ENCODE measurements around the gene NUDC. TPM values are rescaled to one million over a fixed set of nuclear protein-coding genes. Genes with fewer than 3 reads are reported as not detected.

The NUDC gene
- total and polyA plus RNA-seq, 2 of the 13 experiments (the other 11 are each of a cell fraction or from before 2014, with no cell fraction given) = 34.7 to 104 TPM

DNA sequence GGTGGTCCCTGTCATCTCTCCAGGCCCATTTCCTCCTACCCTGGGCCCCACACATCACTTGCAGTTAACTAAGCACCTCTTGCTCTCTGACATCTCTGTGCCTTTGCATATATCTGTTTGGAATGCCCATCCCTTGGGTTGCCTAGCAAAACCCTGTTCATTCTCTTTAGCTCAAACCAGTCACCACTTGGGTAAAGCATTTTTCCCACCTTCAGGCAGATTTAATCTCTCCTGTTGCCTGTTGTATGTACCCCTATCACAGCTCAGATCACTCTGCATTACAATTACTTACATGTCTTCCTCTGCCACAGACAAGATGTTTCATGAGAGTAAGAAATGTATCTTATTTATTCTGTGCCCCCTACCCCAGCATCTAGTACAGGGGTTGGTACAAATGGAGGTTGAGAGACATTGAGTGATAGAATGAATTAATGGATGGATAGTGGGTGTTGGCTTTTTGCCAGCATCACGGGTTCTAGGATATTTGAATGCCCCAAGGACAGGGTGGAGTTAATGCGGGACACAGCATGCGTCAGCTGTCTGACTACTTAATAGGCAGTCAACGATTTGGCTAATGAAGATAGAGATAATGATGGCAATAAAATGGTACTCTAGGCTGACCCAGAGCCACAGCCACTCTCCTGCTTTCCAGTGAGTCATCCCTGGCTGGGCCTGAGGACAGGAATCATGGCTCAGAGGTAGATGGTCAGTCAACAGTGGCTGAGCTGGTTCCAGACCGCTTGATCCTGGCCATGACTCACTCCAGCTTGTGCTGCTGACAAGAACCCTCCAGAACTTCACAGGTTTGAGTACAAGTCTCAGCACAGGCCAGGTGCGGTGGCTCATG lies 14.2 kb upstream of the NUDC start (continued):
- TF ChIP-seq, protein P1, sequence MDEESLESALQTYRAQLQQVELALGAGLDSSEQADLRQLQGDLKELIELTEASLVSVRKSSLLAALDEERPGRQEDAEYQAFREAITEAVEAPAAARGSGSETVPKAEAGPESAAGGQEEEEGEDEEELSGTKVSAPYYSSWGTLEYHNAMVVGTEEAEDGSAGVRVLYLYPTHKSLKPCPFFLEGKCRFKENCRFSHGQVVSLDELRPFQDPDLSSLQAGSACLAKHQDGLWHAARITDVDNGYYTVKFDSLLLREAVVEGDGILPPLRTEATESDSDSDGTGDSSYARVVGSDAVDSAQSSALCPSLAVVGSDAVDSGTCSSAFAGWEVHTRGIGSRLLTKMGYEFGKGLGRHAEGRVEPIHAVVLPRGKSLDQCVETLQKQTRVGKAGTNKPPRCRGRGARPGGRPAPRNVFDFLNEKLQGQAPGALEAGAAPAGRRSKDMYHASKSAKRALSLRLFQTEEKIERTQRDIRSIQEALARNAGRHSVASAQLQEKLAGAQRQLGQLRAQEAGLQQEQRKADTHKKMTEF (CRISPR knock-in tag; IDR thresholded peaks at IDR 0.05) = 0 out of 2 replicates have a peak, but pooled peaks have one; percentile 28
- no peak for TF ChIP-seq XRCC5 (optimal IDR thresholded peaks at IDR 0.05; ENCODE audit: low read length)
- no peak for TF ChIP-seq PHF8 (CRISPR knock-in tag; IDR thresholded peaks at IDR 0.05)
- TF ChIP-seq, protein P2, sequence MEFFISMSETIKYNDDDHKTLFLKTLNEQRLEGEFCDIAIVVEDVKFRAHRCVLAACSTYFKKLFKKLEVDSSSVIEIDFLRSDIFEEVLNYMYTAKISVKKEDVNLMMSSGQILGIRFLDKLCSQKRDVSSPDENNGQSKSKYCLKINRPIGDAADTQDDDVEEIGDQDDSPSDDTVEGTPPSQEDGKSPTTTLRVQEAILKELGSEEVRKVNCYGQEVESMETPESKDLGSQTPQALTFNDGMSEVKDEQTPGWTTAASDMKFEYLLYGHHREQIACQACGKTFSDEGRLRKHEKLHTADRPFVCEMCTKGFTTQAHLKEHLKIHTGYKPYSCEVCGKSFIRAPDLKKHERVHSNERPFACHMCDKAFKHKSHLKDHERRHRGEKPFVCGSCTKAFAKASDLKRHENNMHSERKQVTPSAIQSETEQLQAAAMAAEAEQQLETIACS (CRISPR knock-in tag; IDR thresholded peaks at IDR 0.05) = no peak
- TF ChIP-seq, protein P3, sequence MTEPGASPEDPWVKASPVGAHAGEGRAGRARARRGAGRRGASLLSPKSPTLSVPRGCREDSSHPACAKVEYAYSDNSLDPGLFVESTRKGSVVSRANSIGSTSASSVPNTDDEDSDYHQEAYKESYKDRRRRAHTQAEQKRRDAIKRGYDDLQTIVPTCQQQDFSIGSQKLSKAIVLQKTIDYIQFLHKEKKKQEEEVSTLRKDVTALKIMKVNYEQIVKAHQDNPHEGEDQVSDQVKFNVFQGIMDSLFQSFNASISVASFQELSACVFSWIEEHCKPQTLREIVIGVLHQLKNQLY (CRISPR knock-in tag; IDR thresholded peaks at IDR 0.05) = no peak
- TF ChIP-seq MIXL1 (CRISPR knock-in tag; IDR thresholded peaks at IDR 0.05) = 0 out of 2 replicates have a peak, but pooled peaks have one; percentile 15
- no peak for TF ChIP-seq MAF1 (CRISPR knock-in tag; IDR thresholded peaks at IDR 0.05; ENCODE audit: borderline replicate concordance)
- TF ChIP-seq, protein P4, sequence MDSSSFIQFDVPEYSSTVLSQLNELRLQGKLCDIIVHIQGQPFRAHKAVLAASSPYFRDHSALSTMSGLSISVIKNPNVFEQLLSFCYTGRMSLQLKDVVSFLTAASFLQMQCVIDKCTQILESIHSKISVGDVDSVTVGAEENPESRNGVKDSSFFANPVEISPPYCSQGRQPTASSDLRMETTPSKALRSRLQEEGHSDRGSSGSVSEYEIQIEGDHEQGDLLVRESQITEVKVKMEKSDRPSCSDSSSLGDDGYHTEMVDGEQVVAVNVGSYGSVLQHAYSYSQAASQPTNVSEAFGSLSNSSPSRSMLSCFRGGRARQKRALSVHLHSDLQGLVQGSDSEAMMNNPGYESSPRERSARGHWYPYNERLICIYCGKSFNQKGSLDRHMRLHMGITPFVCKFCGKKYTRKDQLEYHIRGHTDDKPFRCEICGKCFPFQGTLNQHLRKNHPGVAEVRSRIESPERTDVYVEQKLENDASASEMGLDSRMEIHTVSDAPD (CRISPR knock-in tag; IDR thresholded peaks at IDR 0.05) = no peak
- TF ChIP-seq, protein P5, sequence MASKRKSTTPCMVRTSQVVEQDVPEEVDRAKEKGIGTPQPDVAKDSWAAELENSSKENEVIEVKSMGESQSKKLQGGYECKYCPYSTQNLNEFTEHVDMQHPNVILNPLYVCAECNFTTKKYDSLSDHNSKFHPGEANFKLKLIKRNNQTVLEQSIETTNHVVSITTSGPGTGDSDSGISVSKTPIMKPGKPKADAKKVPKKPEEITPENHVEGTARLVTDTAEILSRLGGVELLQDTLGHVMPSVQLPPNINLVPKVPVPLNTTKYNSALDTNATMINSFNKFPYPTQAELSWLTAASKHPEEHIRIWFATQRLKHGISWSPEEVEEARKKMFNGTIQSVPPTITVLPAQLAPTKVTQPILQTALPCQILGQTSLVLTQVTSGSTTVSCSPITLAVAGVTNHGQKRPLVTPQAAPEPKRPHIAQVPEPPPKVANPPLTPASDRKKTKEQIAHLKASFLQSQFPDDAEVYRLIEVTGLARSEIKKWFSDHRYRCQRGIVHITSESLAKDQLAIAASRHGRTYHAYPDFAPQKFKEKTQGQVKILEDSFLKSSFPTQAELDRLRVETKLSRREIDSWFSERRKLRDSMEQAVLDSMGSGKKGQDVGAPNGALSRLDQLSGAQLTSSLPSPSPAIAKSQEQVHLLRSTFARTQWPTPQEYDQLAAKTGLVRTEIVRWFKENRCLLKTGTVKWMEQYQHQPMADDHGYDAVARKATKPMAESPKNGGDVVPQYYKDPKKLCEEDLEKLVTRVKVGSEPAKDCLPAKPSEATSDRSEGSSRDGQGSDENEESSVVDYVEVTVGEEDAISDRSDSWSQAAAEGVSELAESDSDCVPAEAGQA (IDR thresholded peaks at IDR 0.05; ENCODE audit: low read depth) = no peak
- TF ChIP-seq, protein P5 (CRISPR knock-in tag; IDR thresholded peaks at IDR 0.05; ENCODE audit: borderline replicate concordance) = no peak
- TF ChIP-seq MIER3 (CRISPR knock-in tag; IDR thresholded peaks at IDR 0.05; ENCODE audit: borderline replicate concordance) = no peak
- TF ChIP-seq, protein P6, sequence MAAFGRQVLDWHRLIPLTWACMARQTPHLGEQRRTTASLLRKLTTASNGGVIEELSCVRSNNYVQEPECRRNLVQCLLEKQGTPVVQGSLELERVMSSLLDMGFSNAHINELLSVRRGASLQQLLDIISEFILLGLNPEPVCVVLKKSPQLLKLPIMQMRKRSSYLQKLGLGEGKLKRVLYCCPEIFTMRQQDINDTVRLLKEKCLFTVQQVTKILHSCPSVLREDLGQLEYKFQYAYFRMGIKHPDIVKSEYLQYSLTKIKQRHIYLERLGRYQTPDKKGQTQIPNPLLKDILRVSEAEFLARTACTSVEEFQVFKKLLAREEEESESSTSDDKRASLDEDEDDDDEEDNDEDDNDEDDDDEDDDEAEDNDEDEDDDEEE (CRISPR knock-in tag; IDR thresholded peaks at IDR 0.05) = no peak
- TF ChIP-seq, protein P7, sequence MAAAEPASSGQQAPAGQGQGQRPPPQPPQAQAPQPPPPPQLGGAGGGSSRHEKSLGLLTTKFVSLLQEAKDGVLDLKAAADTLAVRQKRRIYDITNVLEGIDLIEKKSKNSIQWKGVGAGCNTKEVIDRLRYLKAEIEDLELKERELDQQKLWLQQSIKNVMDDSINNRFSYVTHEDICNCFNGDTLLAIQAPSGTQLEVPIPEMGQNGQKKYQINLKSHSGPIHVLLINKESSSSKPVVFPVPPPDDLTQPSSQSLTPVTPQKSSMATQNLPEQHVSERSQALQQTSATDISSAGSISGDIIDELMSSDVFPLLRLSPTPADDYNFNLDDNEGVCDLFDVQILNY (CRISPR knock-in tag; conservative IDR thresholded peaks at IDR 0.05) = no peak
- TF ChIP-seq TP53 (CRISPR knock-in tag; conservative IDR thresholded peaks at IDR 0.05) = no peak
- TF ChIP-seq SP1 (IDR thresholded peaks at IDR 0.05) = no peak
- TF ChIP-seq SP1 (CRISPR knock-in tag; IDR thresholded peaks at IDR 0.05) = no peak
- 0 out of 2 replicates have a peak, but pooled peaks have one; percentile 55 for TF ChIP-seq SMAD3 (CRISPR knock-in tag; IDR thresholded peaks at IDR 0.05)

Measured in HepG2 (cell line).